CD4-positive, alpha-beta T cell treated with Interleukin-10 for 1 hour (primary cell): ENCODE results near the gene KIFC3.

Experiments used
- DNase-seq: peaks from one replicate; pipeline ENCODE4 v3.0.0-alpha.2; 2020

The KIFC3 gene

DNA sequence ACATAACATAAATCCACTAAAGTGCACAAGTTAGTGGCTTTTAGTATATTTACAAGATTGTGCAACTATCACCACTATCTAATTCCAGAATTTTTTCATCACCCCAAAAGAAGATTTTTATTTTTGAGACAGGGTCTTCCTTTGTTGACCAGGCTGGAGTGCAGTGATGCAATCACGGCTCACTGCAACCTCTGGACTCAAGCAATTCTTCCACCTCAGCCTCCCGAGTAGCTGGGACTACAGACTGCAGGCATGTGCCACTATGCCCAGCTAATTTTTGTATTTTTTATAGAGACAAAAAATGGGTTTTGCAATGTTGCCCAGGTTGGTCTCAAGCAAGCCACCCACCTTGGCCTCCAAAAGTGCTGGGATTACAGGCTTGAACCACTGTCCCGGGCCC is 92.6 kb downstream of the KIFC3 start:
- DNase-seq, result no peak
